ENCODE results near the gene EID1.

DNA sequence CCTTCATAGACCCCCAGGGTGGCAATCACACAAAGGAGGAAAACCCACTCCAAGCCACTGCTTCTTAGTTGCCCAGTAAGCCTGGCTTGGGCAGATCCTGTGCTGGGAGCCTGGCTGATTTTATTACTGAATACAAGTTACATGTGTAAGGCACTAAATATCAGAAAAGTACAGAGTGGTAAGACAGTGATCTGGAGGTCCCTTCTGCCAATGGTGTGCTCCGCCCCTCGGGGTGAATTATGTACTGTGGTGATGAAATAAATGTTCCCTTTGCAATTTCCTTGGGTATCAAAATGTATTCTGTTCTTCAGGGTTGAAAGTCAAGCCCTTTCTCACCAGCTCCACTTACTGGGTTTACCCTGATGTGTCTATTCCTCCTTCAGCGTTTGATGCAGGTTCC is 38.8 kb downstream of the EID1 start:
- TF ChIP-seq YY1 (IDR thresholded peaks at IDR 0.05; ENCODE audit: insufficient read depth, insufficient read length) (no peak), SUZ12 (IDR thresholded peaks at IDR 0.05; ENCODE audit: extremely low read depth, insufficient read depth, insufficient read length) (no peak)

Measured in NT2/D1 (cell line).